ENCODE measurements around the gene PDE2A. TPM values are rescaled to one million over a fixed set of nuclear protein-coding genes. Genes with fewer than 3 reads are reported as not detected.

The PDE2A gene
- total and polyA plus RNA-seq, 2 experiments from 2014 or later = 0.60 to 2.2 TPM

DNA sequence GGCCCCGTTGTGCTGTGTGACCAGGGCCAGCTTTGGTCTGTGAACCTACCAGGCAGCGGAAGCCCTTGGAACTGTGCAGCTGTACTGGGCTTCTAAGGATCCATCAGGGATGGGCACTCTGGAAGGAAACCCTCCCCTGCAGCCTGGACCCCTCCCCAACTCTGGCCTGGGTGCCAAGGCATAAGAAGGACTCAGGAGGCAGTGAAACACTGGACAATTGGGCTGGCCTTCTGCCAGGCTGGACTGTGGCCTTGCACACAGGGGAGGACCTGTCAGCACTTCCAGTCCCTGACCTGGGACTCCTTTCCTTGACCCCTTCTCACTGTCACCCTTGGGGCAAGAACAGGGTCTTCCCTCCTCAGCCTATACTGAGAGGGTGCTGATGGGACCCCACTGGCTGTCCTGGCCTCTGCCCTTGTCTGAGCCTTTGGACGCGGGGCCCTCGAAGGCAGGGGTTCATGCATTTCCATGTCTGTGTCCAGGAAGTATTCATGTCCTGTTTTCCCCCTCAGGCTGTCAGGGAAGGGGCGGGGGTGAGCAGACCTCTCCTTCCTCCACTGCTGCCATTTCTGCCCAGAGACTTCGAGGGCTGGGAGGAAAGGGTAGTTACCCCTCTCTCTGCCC, 39.6 kb downstream of the PDE2A start:
- Histone ChIP-seq H3K9me2 (replicated peaks; ENCODE audit: insufficient read depth) (no peaks in the 10 kb centered on the region), H3K36me3 (replicated peaks; ENCODE audit: insufficient read depth, low read depth) (no peaks in the 10 kb centered on the region), H3K4me2 (no peak overlapping the region), H3K4me3 (no peak overlapping the region), H3K4me1 (ENCODE audit: insufficient read depth) (no peaks in the 10 kb centered on the region), H3K27ac (no peak overlapping the region), H2AFZ (no peak overlapping the region), H3K9me3 (ENCODE audit: low read depth) (no peaks in the 10 kb centered on the region), H4K20me1 (ENCODE audit: insufficient read depth, poor library complexity, severe bottlenecking) (no peaks in the 10 kb centered on the region), H3K27me3 (peaks cover 33% of the 10 kb centered on the region), H3K79me2 (no peaks in the 10 kb centered on the region)
- TF ChIP-seq EZH2 (IDR thresholded peaks at IDR 0.05; ENCODE audit: borderline replicate concordance) = no peak
- TF ChIP-seq, protein P1, sequence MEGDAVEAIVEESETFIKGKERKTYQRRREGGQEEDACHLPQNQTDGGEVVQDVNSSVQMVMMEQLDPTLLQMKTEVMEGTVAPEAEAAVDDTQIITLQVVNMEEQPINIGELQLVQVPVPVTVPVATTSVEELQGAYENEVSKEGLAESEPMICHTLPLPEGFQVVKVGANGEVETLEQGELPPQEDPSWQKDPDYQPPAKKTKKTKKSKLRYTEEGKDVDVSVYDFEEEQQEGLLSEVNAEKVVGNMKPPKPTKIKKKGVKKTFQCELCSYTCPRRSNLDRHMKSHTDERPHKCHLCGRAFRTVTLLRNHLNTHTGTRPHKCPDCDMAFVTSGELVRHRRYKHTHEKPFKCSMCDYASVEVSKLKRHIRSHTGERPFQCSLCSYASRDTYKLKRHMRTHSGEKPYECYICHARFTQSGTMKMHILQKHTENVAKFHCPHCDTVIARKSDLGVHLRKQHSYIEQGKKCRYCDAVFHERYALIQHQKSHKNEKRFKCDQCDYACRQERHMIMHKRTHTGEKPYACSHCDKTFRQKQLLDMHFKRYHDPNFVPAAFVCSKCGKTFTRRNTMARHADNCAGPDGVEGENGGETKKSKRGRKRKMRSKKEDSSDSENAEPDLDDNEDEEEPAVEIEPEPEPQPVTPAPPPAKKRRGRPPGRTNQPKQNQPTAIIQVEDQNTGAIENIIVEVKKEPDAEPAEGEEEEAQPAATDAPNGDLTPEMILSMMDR (IDR thresholded peaks at IDR 0.05; ENCODE audit: poor library complexity) = no peak
- 83% methylated on average over 7 of the region's 7 CpGs for WGBS (ENCODE audit: low lambda C conversion rate, missing lambda C conversion rate)
- no peak for DNase-seq (ENCODE audit: low spot score)

DNA sequence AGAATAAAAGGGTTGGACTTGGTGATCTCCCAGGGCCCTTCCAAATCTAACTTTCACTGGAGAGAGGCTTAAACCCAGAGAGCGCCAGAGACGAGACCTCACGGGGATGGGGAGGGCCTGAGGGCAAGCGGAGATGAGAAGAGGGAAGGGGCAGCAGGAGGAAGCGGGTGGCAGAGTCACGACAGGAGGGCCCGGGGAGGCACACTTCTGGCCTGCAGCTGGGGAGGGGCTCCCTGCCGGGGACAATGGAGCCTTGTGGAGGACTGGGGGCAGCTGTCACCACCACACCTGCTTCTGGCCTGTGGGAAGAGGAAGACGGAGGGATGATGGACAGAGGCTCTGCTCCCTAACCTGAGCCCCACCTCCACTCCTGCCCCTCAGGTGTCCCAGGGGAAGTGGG, 40.2 kb downstream of the PDE2A start:
- Histone ChIP-seq H2AFZ (no peak overlapping the region), H3K4me1 (ENCODE audit: insufficient read depth) (no peaks in the 10 kb centered on the region), H3K27me3 (peaks cover 27% of the 10 kb centered on the region), H3K36me3 (replicated peaks; ENCODE audit: insufficient read depth, low read depth) (no peaks in the 10 kb centered on the region), H3K9me2 (replicated peaks; ENCODE audit: insufficient read depth) (no peaks in the 10 kb centered on the region), H4K20me1 (ENCODE audit: insufficient read depth, poor library complexity, severe bottlenecking) (no peaks in the 10 kb centered on the region), H3K9me3 (ENCODE audit: low read depth) (no peaks in the 10 kb centered on the region), H3K4me3 (no peak overlapping the region), H3K79me2 (no peaks in the 10 kb centered on the region), H3K4me2 (no peak overlapping the region), H3K27ac (no peak overlapping the region)
- 87% methylated on average over 9 of the region's 9 CpGs for WGBS (ENCODE audit: low lambda C conversion rate, missing lambda C conversion rate)
- no peak for DNase-seq (ENCODE audit: low spot score)
- no peak for TF ChIP-seq EZH2phosphoT487 (IDR thresholded peaks at IDR 0.05; ENCODE audit: low read depth, severe bottlenecking, unreplicated experiment)
- no peak for TF ChIP-seq EZH2 (IDR thresholded peaks at IDR 0.05; ENCODE audit: borderline replicate concordance)
- TF ChIP-seq, protein P1 (IDR thresholded peaks at IDR 0.05; ENCODE audit: poor library complexity) = no peak

DNA sequence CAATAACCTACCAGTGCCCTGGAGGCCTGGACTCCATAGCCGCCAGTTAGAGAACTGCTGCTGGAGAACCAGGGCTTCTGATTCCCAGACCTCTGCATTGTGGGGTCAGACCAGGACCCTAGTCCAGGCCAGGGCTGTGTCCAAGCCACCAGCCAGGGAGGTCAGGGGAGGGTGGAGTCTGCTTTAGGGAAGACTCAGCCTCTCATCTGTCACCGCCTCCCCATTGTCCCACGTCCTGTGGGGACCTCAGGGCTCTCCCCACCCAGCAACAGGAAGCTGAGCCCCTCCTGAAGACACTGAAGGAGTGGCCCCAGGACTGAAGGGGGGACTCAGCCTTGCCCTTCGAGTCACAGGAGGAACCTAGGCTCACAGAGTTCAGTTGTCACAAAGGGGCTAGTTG, 41.2 kb downstream of the PDE2A start:
- Histone ChIP-seq H2AFZ (no peak overlapping the region), H3K4me1 (ENCODE audit: insufficient read depth) (no peaks in the 10 kb centered on the region), H3K9me2 (replicated peaks; ENCODE audit: insufficient read depth) (no peaks in the 10 kb centered on the region), H3K9me3 (ENCODE audit: low read depth) (no peaks in the 10 kb centered on the region), H3K79me2 (no peaks in the 10 kb centered on the region), H3K36me3 (replicated peaks; ENCODE audit: insufficient read depth, low read depth) (no peaks in the 10 kb centered on the region), H4K20me1 (ENCODE audit: insufficient read depth, poor library complexity, severe bottlenecking) (no peaks in the 10 kb centered on the region), H3K27me3 (peaks cover 18% of the 10 kb centered on the region), H3K4me3 (no peak overlapping the region), H3K4me2 (no peak overlapping the region), H3K27ac (no peak overlapping the region)
- DNase-seq (ENCODE audit: low spot score) = no peak
- TF ChIP-seq, protein P1 (IDR thresholded peaks at IDR 0.05; ENCODE audit: poor library complexity) = no peak
- TF ChIP-seq EZH2phosphoT487 (IDR thresholded peaks at IDR 0.05; ENCODE audit: low read depth, severe bottlenecking, unreplicated experiment) (no peak), EZH2 (IDR thresholded peaks at IDR 0.05; ENCODE audit: borderline replicate concordance) (no peak)
- WGBS (ENCODE audit: low lambda C conversion rate, missing lambda C conversion rate) = 84% methylated on average over 4 of the region's 4 CpGs
